Heart left ventricle (tissue), 13 donors: ENCODE data around the gene TBL1X.

Experiments
- CTCF ChIP-seq, 12 donors: fragments of 200-600 bp; sonication (generic) in 4 of 12; IDR thresholded peaks; one replicate each; pipeline versions ENCODE4 v1.5.0 to v1.8.0; 2018 to 2022; ENCODE audit warnings: antibody characterized with exemption in 12 of 12, mild to moderate bottlenecking in 5 of 12
- POLR2A ChIP-seq, 2 donors: fragments of 450-650 bp; IDR thresholded peaks; one replicate each; pipeline ENCODE4 v1.6.1; 2017; ENCODE audit warnings: antibody characterized with exemption in 2 of 2, mild to moderate bottlenecking in 2 of 2, moderate library complexity in 2 of 2
- donor health status: ischemic (EF 13 %, LVEDD 7.1; RV severe dilation, severe dysfunction).
- donor health status: DM: no; HTN: yes; CAD: no.
- donor health status: DM: no; HTN: no; CAD: no.
- donor health status: ischemic (EF 25% LVEDD 6.9; RV normal size, moderate dysfunction).
- donor health status: ischemic (EF 25% LVEDD 5.7; RV mildly dilated, moderate dysfunction).
- donor health status: ischemic (EF 35%, LVEDD 5.7; RV mildly dilated, moderate dysfunction).
- donor health status: nonischemic (EF 11% LVEDD 7.7; RV severe dilation, severe dysfunction).
- donor health status: DM: yes; HTN: yes; CAD: no.
- donor health status: PGD.
- donor health status: ischemic (EF 29% LVEDD 5.4; RV normal size, mild dysfunction).
- donor health status: nonischemic (EF 23%, LVEDD 6.1; RV moderate dilation, normal function).

- no peak for TF ChIP-seq CTCF (IDR thresholded peaks at IDR 0.05)
- TF ChIP-seq POLR2A (IDR thresholded peaks at IDR 0.05), result no peak
Observed at GRCh38 chrX:9591496-9591895, 126.6 kb downstream of the TBL1X start.
